ENCODE data around the gene SPATA4. TPM values are rescaled to one million over a fixed set of nuclear protein-coding genes. Genes with fewer than 3 reads are reported as not detected.

The SPATA4 gene
- total and polyA plus RNA-seq, 2 of the 13 experiments (the other 11 are each of a cell fraction or from before 2014, with no cell fraction given), result not detected

- TF ChIP-seq SMAD1 (CRISPR knock-in tag; IDR thresholded peaks at IDR 0.05; ENCODE audit: borderline replicate concordance, low read depth) (peak; percentile 43; the same call in 1 of the 2 replicates), AFF4 (CRISPR knock-in tag; IDR thresholded peaks at IDR 0.05) (no peak), AHR (CRISPR knock-in tag; IDR thresholded peaks at IDR 0.05) (no peak), ZFX (CRISPR knock-in tag; IDR thresholded peaks at IDR 0.05; ENCODE audit: low read depth) (peak; percentile 62; the same call in 1 of the 2 replicates), ZNF20 (CRISPR knock-in tag; IDR thresholded peaks at IDR 0.05) (no peak), NCOA1 (CRISPR knock-in tag; IDR thresholded peaks at IDR 0.05) (peak; percentile 37; the same call in 1 of the 2 replicates), SNAPC5 (CRISPR knock-in tag; IDR thresholded peaks at IDR 0.05; ENCODE audit: borderline replicate concordance) (no peak), NCOR1 (IDR thresholded peaks at IDR 0.05; ENCODE audit: borderline replicate concordance, low read length) (no peak), TFE3 (CRISPR knock-in tag; IDR thresholded peaks at IDR 0.05) (no peak), ZNF446 (CRISPR knock-in tag; IDR thresholded peaks at IDR 0.05) (no peak), ZNF30 (CRISPR knock-in tag; IDR thresholded peaks at IDR 0.05) (0 out of 2 replicates have a peak, but pooled peaks have one; percentile 50), ZNF317 (CRISPR knock-in tag; IDR thresholded peaks at IDR 0.05) (no peak), REPIN1 (CRISPR knock-in tag; IDR thresholded peaks at IDR 0.05; ENCODE audit: borderline replicate concordance, low read depth) (peak; percentile 33; the same call in 1 of the 2 replicates), U2AF2 (IDR thresholded peaks at IDR 0.05; ENCODE audit: low read depth, low read length) (peak; percentile 94; the same call in 1 of the 2 replicates), ZNF263 (CRISPR knock-in tag; IDR thresholded peaks at IDR 0.05) (no peak), YY1 (IDR thresholded peaks at IDR 0.05; ENCODE audit: insufficient read depth, insufficient replicate concordance, low read depth, low read length) (peak; percentile 95), XRCC5 (optimal IDR thresholded peaks at IDR 0.05; ENCODE audit: low read length) (peak; percentile 34), ELF1 (CRISPR knock-in tag; IDR thresholded peaks at IDR 0.05) (peak; percentile 93), ZNF782 (CRISPR knock-in tag; IDR thresholded peaks at IDR 0.05; ENCODE audit: borderline replicate concordance) (no peak), RFX3 (CRISPR knock-in tag; IDR thresholded peaks at IDR 0.05) (peak; percentile 92), MLX (CRISPR knock-in tag; IDR thresholded peaks at IDR 0.05) (no peak), MATR3 (CRISPR knock-in tag; IDR thresholded peaks at IDR 0.05) (no peak), ZNF678 (CRISPR knock-in tag; IDR thresholded peaks at IDR 0.05) (no peak), KDM5B (CRISPR knock-in tag; IDR thresholded peaks at IDR 0.05; ENCODE audit: borderline replicate concordance) (peak; percentile 44; the same call in 1 of the 2 replicates), SMAD3 (CRISPR knock-in tag; IDR thresholded peaks at IDR 0.05) (0 out of 2 replicates have a peak, but pooled peaks have one; percentile 19)
Measured at GRCh38 chr4:176195184-176195978, at the start of gene SPATA4 (continued).
